GM08714 (cell line): Measurements from ENCODE around the gene LTO1.
"Not testable (repeated sequence)": the region's sequence is repeated elsewhere in the genome, so short reads cannot be mapped to it uniquely, and the experiment has no call there.

ENCODE experiments used
- H3K4me3 ChIP-seq: fragments of 200-500 bp; sonication (Bioruptor generic); 2 replicates; pipeline ENCODE4 v1.5.1; 2014; ENCODE audit warnings: mild to moderate bottlenecking, low read length, inconsistent platforms
- ZNF274 ChIP-seq: IDR thresholded peaks from 2 replicates; pipeline ENCODE4 v1.6.1; 2012; ENCODE audit warnings: mild to moderate bottlenecking, low read depth, low read length

LTO1 gene

GRCh38 chr11:69695581-69695980 is 20.4 kb upstream of the LTO1 start:
- TF ChIP-seq ZNF274: no peak

GRCh38 chr11:69694781-69695180 is 19.6 kb upstream of the LTO1 start:
- no peak overlapping the region for H3K4me3 ChIP-seq
- no peak for TF ChIP-seq ZNF274

More at GRCh38 chr11:69695581-69695980, 20.4 kb upstream of the LTO1 start:
- H3K4me3 ChIP-seq: no peak overlapping the region

GRCh38 chr11:69692422-69692821 is 17.3 kb upstream of the LTO1 start:
- TF ChIP-seq ZNF274: no peak

GRCh38 chr11:69691463-69691862 is 16.3 kb upstream of the LTO1 start:
- no peak for TF ChIP-seq ZNF274
- no peak overlapping the region for H3K4me3 ChIP-seq

More at GRCh38 chr11:69692422-69692821, 17.3 kb upstream of the LTO1 start:
- H3K4me3 ChIP-seq: no peak overlapping the region

GRCh38 chr11:69689484-69690319 is 14.5 kb upstream of the LTO1 start:
- H3K4me3 ChIP-seq: no peak overlapping the region
- TF ChIP-seq ZNF274: no peak

- H3K4me3 ChIP-seq: not testable (repeated sequence)
Observed at GRCh38 chr11:69687969-69688771, 13.0 kb upstream of the LTO1 start.

GRCh38 chr11:69686856-69687255 is 11.7 kb upstream of the LTO1 start:
- H3K4me3 ChIP-seq: no peak overlapping the region
- no peak for TF ChIP-seq ZNF274

- no peak overlapping the region for H3K4me3 ChIP-seq
- no peak for TF ChIP-seq ZNF274
Observed at GRCh38 chr11:69686452-69686851, 11.3 kb upstream of the LTO1 start.

- no peak for TF ChIP-seq ZNF274
- H3K4me3 ChIP-seq: no peak overlapping the region
Observed at GRCh38 chr11:69685348-69685747, 10.2 kb upstream of the LTO1 start.

GRCh38 chr11:69684651-69685050 is 9.5 kb upstream of the LTO1 start:
- TF ChIP-seq ZNF274: no peak
- H3K4me3 ChIP-seq: no peak overlapping the region

- no peak overlapping the region for H3K4me3 ChIP-seq
- TF ChIP-seq ZNF274: no peak
Observed at GRCh38 chr11:69683764-69684333, 8.7 kb upstream of the LTO1 start.

GRCh38 chr11:69682681-69683326 is 7.7 kb upstream of the LTO1 start:
- no peak overlapping the region for H3K4me3 ChIP-seq
- no peak for TF ChIP-seq ZNF274

GRCh38 chr11:69682221-69682620 is 7.1 kb upstream of the LTO1 start:
- no peak overlapping the region for H3K4me3 ChIP-seq
- no peak for TF ChIP-seq ZNF274

- no peak overlapping the region for H3K4me3 ChIP-seq
- no peak for TF ChIP-seq ZNF274
Observed at GRCh38 chr11:69680688-69681087, 5.5 kb upstream of the LTO1 start.
